Embryonic facial prominence (tissue), 1 donor: Measurements from ENCODE around the gene MEF2B.
"Not testable (repeated sequence)": the region's sequence is repeated elsewhere in the genome, so short reads cannot be mapped to it uniquely, and the experiment has no call there.

Experiments
- DNase-seq: peaks from one replicate; pipeline ENCODE4 v3.0.0-alpha.2; 2016; ENCODE audit errors: extremely low spot score

MEF2B gene

GRCh38 chr19:19192910-19193423 is 22.9 kb upstream of the MEF2B start:
- no peak for DNase-seq

GRCh38 chr19:19192078-19192882 is 22.2 kb upstream of the MEF2B start, which contains the start of the genes BORCS8 and RFXANK:
Gene BORCS8, minus strand, starts transcription at chr19:19192152. Its CDS starts 35 bp downstream, at chr19:19192117.
Gene RFXANK, plus strand, starts transcription at chr19:19192258. Its CDS starts 1,689 bp downstream, at chr19:19193947.
- DNase-seq = peak; percentile 98

GRCh38 chr19:19191768-19192077 is 21.7 kb upstream of the MEF2B start:
- DNase-seq = no peak

GRCh38 chr19:19186742-19187141 is 16.7 kb upstream of the MEF2B start:
- no peak for DNase-seq

- DNase-seq = no peak
Observed at GRCh38 chr19:19185853-19186740, 16.0 kb upstream of the MEF2B start.

- DNase-seq = no peak
Observed at GRCh38 chr19:19181488-19181998, 11.5 kb upstream of the MEF2B start.

- no peak for DNase-seq
Observed at GRCh38 chr19:19179548-19180441, 9.7 kb upstream of the MEF2B start.

- no peak for DNase-seq
Observed at GRCh38 chr19:19176950-19177349, 6.9 kb upstream of the MEF2B start.

GRCh38 chr19:19173243-19173642 is 3.2 kb upstream of the MEF2B start:
- DNase-seq = not testable (repeated sequence)

- DNase-seq = no peak
Observed at GRCh38 chr19:19171821-19172532, 1.9 kb upstream of the MEF2B start.

GRCh38 chr19:19170873-19171672 is 1.0 kb upstream of the MEF2B start:
- DNase-seq = no peak

- DNase-seq = no peak
Observed at GRCh38 chr19:19169236-19170052, 619 bp downstream of the MEF2B start.

GRCh38 chr19:19167612-19168011 is 2.5 kb downstream of the MEF2B start:
- no peak for DNase-seq

GRCh38 chr19:19165396-19165795 is 4.7 kb downstream of the MEF2B start:
- DNase-seq = no peak

- no peak for DNase-seq
Observed at GRCh38 chr19:19162495-19162894, 7.6 kb downstream of the MEF2B start.

GRCh38 chr19:19160461-19161035 is 9.5 kb downstream of the MEF2B start:
- no peak for DNase-seq

- DNase-seq = no peak
Observed at GRCh38 chr19:19159534-19159933, 10.5 kb downstream of the MEF2B start.

GRCh38 chr19:19157808-19158207 is 12.3 kb downstream of the MEF2B start:
- DNase-seq = no peak
